Measurements from ENCODE around the gene HECTD3. TPM values are rescaled to one million over a fixed set of nuclear protein-coding genes. Genes with fewer than 3 reads are reported as not detected.

Gene HECTD3
- total and polyA plus RNA-seq, 9 of the 15 experiments (the other 6 are each of a cell fraction or from before 2014, with no cell fraction given), result 6.3 to 50.8 (median 18.9) TPM

DNA sequence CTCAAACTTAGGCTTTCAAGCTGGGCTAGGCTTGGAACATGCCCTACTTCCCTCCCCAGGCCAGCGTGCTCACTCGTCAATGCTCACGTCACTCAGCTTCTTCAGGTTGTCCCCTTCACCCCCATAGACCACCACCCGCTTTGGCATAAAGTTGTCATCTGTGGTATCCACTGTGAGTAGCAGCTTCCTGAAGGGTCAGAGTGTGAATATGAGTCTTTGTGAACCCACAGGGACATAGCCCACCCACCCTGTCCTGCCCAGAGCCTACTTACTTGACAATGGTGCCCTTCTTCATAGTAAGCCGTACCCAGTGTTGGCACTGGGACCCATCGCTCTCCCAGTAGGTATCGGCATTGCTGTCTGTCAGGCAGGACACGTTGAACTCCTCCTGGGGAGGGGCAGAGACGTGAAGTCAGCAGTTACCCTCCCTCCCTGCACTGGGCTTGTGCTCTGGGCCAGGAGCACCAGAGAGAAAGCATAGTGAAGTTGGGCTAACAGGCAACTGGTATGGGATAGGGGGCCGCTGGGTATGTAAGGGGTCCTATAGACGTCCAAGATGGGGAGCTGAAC is 1.7 kb downstream of the HECTD3 start (continued):
- TF ChIP-seq, protein P1, sequence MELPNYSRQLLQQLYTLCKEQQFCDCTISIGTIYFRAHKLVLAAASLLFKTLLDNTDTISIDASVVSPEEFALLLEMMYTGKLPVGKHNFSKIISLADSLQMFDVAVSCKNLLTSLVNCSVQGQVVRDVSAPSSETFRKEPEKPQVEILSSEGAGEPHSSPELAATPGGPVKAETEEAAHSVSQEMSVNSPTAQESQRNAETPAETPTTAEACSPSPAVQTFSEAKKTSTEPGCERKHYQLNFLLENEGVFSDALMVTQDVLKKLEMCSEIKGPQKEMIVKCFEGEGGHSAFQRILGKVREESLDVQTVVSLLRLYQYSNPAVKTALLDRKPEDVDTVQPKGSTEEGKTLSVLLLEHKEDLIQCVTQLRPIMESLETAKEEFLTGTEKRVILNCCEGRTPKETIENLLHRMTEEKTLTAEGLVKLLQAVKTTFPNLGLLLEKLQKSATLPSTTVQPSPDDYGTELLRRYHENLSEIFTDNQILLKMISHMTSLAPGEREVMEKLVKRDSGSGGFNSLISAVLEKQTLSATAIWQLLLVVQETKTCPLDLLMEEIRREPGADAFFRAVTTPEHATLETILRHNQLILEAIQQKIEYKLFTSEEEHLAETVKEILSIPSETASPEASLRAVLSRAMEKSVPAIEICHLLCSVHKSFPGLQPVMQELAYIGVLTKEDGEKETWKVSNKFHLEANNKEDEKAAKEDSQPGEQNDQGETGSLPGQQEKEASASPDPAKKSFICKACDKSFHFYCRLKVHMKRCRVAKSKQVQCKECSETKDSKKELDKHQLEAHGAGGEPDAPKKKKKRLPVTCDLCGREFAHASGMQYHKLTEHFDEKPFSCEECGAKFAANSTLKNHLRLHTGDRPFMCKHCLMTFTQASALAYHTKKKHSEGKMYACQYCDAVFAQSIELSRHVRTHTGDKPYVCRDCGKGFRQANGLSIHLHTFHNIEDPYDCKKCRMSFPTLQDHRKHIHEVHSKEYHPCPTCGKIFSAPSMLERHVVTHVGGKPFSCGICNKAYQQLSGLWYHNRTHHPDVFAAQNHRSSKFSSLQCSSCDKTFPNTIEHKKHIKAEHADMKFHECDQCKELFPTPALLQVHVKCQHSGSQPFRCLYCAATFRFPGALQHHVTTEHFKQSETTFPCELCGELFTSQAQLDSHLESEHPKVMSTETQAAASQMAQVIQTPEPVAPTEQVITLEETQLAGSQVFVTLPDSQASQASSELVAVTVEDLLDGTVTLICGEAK (IDR thresholded peaks at IDR 0.05), result no peak
- TF ChIP-seq, protein P1 (CRISPR knock-in tag; IDR thresholded peaks at IDR 0.05), result no peak
- TF ChIP-seq HNRNPUL1 (IDR thresholded peaks at IDR 0.05; ENCODE audit: low read length) (no peak), STAT5A (IDR thresholded peaks at IDR 0.05; ENCODE audit: borderline replicate concordance, low read length) (no peak), RUNX1 (IDR thresholded peaks at IDR 0.05; ENCODE audit: low read depth) (no peak), SMARCA5 (IDR thresholded peaks at IDR 0.05) (no peak), ZNF174 (CRISPR knock-in tag; IDR thresholded peaks at IDR 0.05) (no peak)
